IPS-18a (cell line): ENCODE results near the gene STK17A.
"Not testable (repeated sequence)": the region's sequence is repeated elsewhere in the genome, so short reads cannot be mapped to it uniquely, and the experiment has no call there.

Source experiments
- H3K27ac ChIP-seq: one replicate; pipeline ENCODE4 v1.5.1; 2013; ENCODE audit warnings: low read length
- H3K27me3 ChIP-seq: one replicate; pipeline ENCODE4 v1.6.1; 2013; ENCODE audit warnings: mild to moderate bottlenecking, low read length; ENCODE audit not compliant: control insufficient read depth, insufficient read depth
- H3K36me3 ChIP-seq: one replicate; pipeline ENCODE4 v1.6.1; 2013; ENCODE audit warnings: low read depth, low read length; ENCODE audit not compliant: control insufficient read depth
- H3K4me1 ChIP-seq: one replicate; pipeline ENCODE4 v1.6.1; 2013; ENCODE audit warnings: low read depth, low read length; ENCODE audit not compliant: control insufficient read depth
- H3K4me3 ChIP-seq: one replicate; pipeline ENCODE4 v1.5.1; 2013; ENCODE audit warnings: low read length
- H3K9ac ChIP-seq: one replicate; pipeline ENCODE4 v1.6.1; 2013; ENCODE audit warnings: mild to moderate bottlenecking, low read length, moderate library complexity
- H3K9me3 ChIP-seq: one replicate; pipeline ENCODE4 v1.6.1; 2013; ENCODE audit warnings: low read depth, low read length; ENCODE audit not compliant: control insufficient read depth

Gene STK17A

DNA sequence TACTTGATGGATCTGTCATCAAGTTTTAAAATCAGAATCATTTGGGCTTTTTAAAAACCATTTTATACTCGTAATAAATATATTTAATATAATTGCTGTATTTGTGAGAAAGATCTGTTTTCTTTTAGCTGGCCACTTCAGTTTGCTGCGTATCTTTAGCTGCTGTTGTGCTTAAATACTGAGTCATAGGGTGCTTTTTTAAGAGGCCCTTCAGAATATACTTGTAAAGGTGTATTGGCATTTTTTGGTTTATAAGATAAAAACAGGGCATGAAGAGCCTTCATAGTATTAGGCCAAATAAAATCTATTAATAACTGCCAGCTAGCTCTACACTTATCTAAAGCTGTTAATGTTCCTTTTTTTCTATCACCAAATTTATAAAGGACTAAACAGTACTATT lies 43.8 kb downstream of the STK17A start:
- H3K27ac ChIP-seq, result no peak overlapping the region
- H3K4me3 ChIP-seq, result no peak overlapping the region
- H3K9me3 ChIP-seq, result no peaks in the 10 kb centered on the region
- peaks cover 40% of the 10 kb centered on the region for H3K36me3 ChIP-seq
- H3K9ac ChIP-seq, result no peak overlapping the region
- peaks cover 6% of the 10 kb centered on the region for H3K4me1 ChIP-seq
- no peaks in the 10 kb centered on the region for H3K27me3 ChIP-seq

- H3K27me3 ChIP-seq, H3K27ac ChIP-seq, H3K4me1 ChIP-seq, H3K9ac ChIP-seq, H3K4me3 ChIP-seq, H3K9me3 ChIP-seq: not testable (repeated sequence)
- peaks cover 46% of the 10 kb centered on the region for H3K36me3 ChIP-seq
Observed at GRCh38 chr7:43627798-43628197, 44.9 kb downstream of the STK17A start.

- Histone ChIP-seq H3K27me3 (no peaks in the 10 kb centered on the region), H3K9me3 (no peaks in the 10 kb centered on the region), H3K27ac (no peak overlapping the region), H3K4me1 (peaks cover 6% of the 10 kb centered on the region), H3K9ac (no peak overlapping the region), H3K4me3 (no peak overlapping the region), H3K36me3 (peaks cover 52% of the 10 kb centered on the region)
Observed at GRCh38 chr7:43628431-43628830, 45.5 kb downstream of the STK17A start.

- Histone ChIP-seq H3K36me3 (peaks cover 44% of the 10 kb centered on the region), H3K4me3 (no peak overlapping the region), H3K27me3 (no peaks in the 10 kb centered on the region), H3K27ac (no peak overlapping the region), H3K9me3 (no peaks in the 10 kb centered on the region), H3K9ac (no peak overlapping the region), H3K4me1 (peaks cover 6% of the 10 kb centered on the region)
Observed at GRCh38 chr7:43629857-43630256, 46.9 kb downstream of the STK17A start.

DNA sequence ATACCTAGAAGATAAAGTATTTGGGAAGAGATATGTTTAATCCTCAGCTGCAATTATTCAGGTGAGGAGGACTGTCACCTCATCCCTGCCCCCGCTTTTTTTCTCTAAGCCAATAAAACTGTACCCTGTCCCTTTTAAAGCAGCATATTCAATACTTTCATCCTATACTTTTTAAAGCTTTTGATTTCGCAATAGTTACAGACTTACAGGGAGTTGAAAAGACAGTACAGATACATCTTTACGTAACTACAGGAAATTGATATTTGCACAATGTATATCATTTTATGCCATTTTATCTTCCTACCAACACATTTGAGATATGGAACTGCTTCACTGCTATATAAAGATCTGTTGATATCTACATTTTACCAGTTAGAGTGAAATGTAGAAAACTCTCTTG lies 47.6 kb downstream of the STK17A start:
- Histone ChIP-seq H3K27ac (no peak overlapping the region), H3K4me3 (no peak overlapping the region), H3K9me3 (no peaks in the 10 kb centered on the region), H3K36me3 (peaks cover 44% of the 10 kb centered on the region), H3K9ac (no peak overlapping the region), H3K4me1 (peaks cover 2% of the 10 kb centered on the region), H3K27me3 (no peaks in the 10 kb centered on the region)

- no peak overlapping the region for H3K4me3 ChIP-seq
- H3K9ac ChIP-seq, result no peak overlapping the region
- no peaks in the 10 kb centered on the region for H3K9me3 ChIP-seq
- no peaks in the 10 kb centered on the region for H3K4me1 ChIP-seq
- peaks cover 52% of the 10 kb centered on the region for H3K36me3 ChIP-seq
- H3K27ac ChIP-seq, result no peak overlapping the region
- H3K27me3 ChIP-seq, result no peaks in the 10 kb centered on the region
Observed at GRCh38 chr7:43631559-43631958, 48.7 kb downstream of the STK17A start.

DNA sequence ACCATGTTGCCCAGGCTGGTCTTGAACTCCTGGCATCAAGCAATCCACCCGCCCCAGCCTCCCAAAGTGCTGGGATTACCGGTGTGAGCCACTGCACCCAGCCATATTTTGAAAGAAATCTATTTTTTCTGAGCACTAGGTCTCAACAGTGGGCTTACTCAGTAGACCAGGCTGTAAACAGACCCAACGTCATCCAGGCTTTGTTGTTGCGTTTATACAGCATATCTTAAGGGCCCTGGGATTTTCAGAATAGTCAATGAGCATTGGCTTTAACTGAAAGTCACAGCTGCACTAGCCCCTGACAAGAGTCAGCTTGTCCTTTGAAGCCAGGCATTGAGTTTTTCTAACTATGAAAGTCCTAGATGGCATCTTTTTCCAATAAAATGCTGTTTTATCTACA lies 49.8 kb downstream of the STK17A start:
- H3K4me3 ChIP-seq, result no peak overlapping the region
- no peaks in the 10 kb centered on the region for H3K4me1 ChIP-seq
- H3K27me3 ChIP-seq, result no peaks in the 10 kb centered on the region
- H3K36me3 ChIP-seq, result peaks cover 57% of the 10 kb centered on the region
- H3K9ac ChIP-seq, result no peak overlapping the region
- H3K27ac ChIP-seq, result no peak overlapping the region
- H3K9me3 ChIP-seq, result no peaks in the 10 kb centered on the region

- H3K27ac ChIP-seq, result no peak overlapping the region
- no peak overlapping the region for H3K4me3 ChIP-seq
- no peaks in the 10 kb centered on the region for H3K9me3 ChIP-seq
- no peak overlapping the region for H3K9ac ChIP-seq
- H3K36me3 ChIP-seq, result peaks cover 70% of the 10 kb centered on the region
- no peaks in the 10 kb centered on the region for H3K4me1 ChIP-seq
- no peaks in the 10 kb centered on the region for H3K27me3 ChIP-seq
Observed at GRCh38 chr7:43634384-43634783, 51.5 kb downstream of the STK17A start.

DNA sequence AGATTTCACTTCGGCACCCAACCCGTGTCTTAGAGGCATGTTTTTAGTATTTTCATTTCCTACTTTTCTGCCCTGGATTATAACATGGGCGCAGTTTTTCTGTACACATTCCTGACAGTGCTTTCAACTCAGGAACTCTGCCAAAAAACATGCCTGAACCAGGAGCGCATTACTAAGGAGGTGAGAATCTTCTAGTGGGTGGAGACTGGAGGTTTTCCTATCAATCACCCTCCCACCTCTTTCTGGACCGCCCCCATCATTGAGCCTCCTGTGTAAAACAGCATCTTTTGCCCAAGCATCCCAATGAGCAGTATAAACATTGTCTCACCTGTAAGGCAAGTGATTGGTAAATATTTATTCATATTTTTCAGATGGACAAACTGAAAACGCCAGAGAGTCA lies 53.2 kb downstream of the STK17A start:
- H3K27me3 ChIP-seq, result no peaks in the 10 kb centered on the region
- no peak overlapping the region for H3K9ac ChIP-seq
- H3K36me3 ChIP-seq, result peaks cover 73% of the 10 kb centered on the region
- H3K4me3 ChIP-seq, result no peak overlapping the region
- H3K27ac ChIP-seq, result no peak overlapping the region
- no peaks in the 10 kb centered on the region for H3K9me3 ChIP-seq
- no peaks in the 10 kb centered on the region for H3K4me1 ChIP-seq

DNA sequence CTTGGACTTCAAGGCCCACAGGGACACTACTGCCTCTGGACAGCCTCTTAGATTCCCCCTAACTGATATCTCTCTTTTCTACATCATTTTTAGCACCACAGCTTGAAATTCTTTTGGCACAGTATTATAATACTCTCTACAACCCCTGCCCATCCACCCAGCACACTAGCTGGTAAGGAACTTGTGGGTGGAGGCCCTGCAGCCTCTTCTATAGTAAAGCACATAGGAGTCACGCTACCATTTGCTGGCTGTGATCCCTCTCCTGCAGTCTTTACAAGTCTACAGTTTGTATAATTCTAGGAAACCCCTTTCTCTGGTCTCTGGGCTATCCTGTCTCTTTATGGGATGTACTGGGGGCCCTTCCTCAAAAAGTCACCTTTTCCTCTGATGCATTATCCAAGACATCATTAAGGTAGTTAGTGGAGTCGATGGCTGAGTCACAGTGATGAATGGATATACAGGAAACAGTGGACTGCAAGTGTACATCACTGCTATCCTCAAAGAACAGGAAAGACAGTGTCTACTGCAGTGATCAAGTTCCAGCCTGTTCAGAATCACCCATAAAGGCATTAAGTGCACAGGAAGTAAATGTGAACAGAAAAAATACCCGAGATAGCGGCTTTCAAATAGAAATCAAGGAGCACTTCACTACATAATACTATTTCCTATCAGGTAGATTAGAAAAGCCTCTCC lies 54.4 kb downstream of the STK17A start:
- Histone ChIP-seq H3K9ac (no peak overlapping the region), H3K4me3 (no peak overlapping the region), H3K36me3 (peaks cover 64% of the 10 kb centered on the region), H3K27ac (no peak overlapping the region), H3K4me1 (no peaks in the 10 kb centered on the region), H3K9me3 (no peaks in the 10 kb centered on the region), H3K27me3 (no peaks in the 10 kb centered on the region)

- Histone ChIP-seq H3K27ac (peak overlapping the region; percentile 42), H3K9me3 (no peaks in the 10 kb centered on the region), H3K9ac (no peak overlapping the region), H3K27me3 (no peaks in the 10 kb centered on the region), H3K4me1 (no peaks in the 10 kb centered on the region), H3K4me3 (no peak overlapping the region), H3K36me3 (peaks cover 62% of the 10 kb centered on the region)
Observed at GRCh38 chr7:43639858-43640491, 57.1 kb downstream of the STK17A start.

DNA sequence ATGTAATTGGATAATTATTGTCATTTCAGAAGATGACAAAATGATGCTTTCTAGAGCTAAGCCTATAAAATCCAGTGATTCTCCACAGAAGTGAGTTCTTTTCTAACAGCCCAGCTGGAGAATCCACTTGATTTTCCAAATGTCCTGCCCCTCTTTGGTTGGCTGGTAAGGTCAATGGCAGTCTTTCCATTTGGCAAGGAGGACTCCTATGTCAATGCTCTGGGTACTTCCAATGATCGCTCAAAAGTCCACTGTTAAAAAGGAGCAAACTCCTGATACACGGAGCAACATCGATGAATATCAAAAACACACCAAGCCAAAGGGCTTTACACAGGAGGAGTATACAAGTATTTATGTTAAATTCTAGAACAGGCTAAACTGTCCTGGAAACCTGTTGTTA lies 57.8 kb downstream of the STK17A start:
- Histone ChIP-seq H3K36me3 (peaks cover 60% of the 10 kb centered on the region), H3K4me3 (no peak overlapping the region)

More for the DNA sequence above, 57.8 kb downstream of the STK17A start:
- no peaks in the 10 kb centered on the region for H3K4me1 ChIP-seq
- no peak overlapping the region for H3K9ac ChIP-seq
- no peaks in the 10 kb centered on the region for H3K9me3 ChIP-seq
- H3K27me3 ChIP-seq, result no peaks in the 10 kb centered on the region
- no peak overlapping the region for H3K27ac ChIP-seq
